C1 segment of cervical spinal cord (tissue), 14 donors: ENCODE results near the gene ILKAP.

Source experiments
- DNase-seq, 14 donors: peaks; one replicate each; lab custom pipeline; 2025; lab: John Stamatoyannopoulos, UW

ILKAP gene

GRCh38 chr2:238166391-238167343, 36.8 kb downstream of the ILKAP start:
- DNase-seq = peak in 1 of 14 donors; percentile 37

GRCh38 chr2:238165288-238165921, 38.1 kb downstream of the ILKAP start:
- peak in 1 of 14 donors; percentile 46 for DNase-seq

GRCh38 chr2:238164906-238165287, 38.6 kb downstream of the ILKAP start:
- DNase-seq = no peak

- DNase-seq = no peak
Observed at GRCh38 chr2:238163481-238164198, 39.9 kb downstream of the ILKAP start.

- DNase-seq = peak in 1 of 14 donors; percentile 23
Observed at GRCh38 chr2:238162846-238163441, 40.6 kb downstream of the ILKAP start.

- DNase-seq = peak in 1 of 14 donors; percentile 20
Observed at GRCh38 chr2:238162251-238162845, 41.1 kb downstream of the ILKAP start.

GRCh38 chr2:238161291-238162051, 42.0 kb downstream of the ILKAP start:
- no peak for DNase-seq

- DNase-seq = peak in 3 of 14 donors; percentile 8 to 24 (median 11)
Observed at GRCh38 chr2:238160206-238161129, 43.0 kb downstream of the ILKAP start.

GRCh38 chr2:238159661-238160205, 43.8 kb downstream of the ILKAP start:
- no peak for DNase-seq

GRCh38 chr2:238159071-238159539, 44.4 kb downstream of the ILKAP start:
- no peak for DNase-seq

GRCh38 chr2:238158509-238159070, 44.9 kb downstream of the ILKAP start, which contains the start of gene ERFE:
TSS of gene ERFE (plus strand) at chr2:238158970. CDS start at chr2:238159008, 38 bp downstream.
- peak in 2 of 14 donors; percentile 11 to 23 for DNase-seq

GRCh38 chr2:238158018-238158508, 45.4 kb downstream of the ILKAP start:
- DNase-seq = no peak

GRCh38 chr2:238157506-238158017, 45.9 kb downstream of the ILKAP start:
- DNase-seq = no peak

GRCh38 chr2:238155761-238156694, 47.5 kb downstream of the ILKAP start:
- no peak for DNase-seq

GRCh38 chr2:238155051-238155760, 48.3 kb downstream of the ILKAP start:
- DNase-seq = no peak

GRCh38 chr2:238154570-238154969, 48.9 kb downstream of the ILKAP start:
- no peak for DNase-seq
